HG03135 (cell line): ENCODE data around the gene INSYN2B.
"Not testable (repeated sequence)": the region's sequence is repeated elsewhere in the genome, so short reads cannot be mapped to it uniquely, and the experiment has no call there.

Experiments used
- ATAC-seq: cut with Tn5 transposase; IDR thresholded peaks from one replicate; pipeline ENCODE4 v1.9.1; 2021; ENCODE audit warnings: mild to moderate bottlenecking, moderate library complexity; ENCODE audit not compliant: unreplicated experiment

INSYN2B gene

GRCh38 chr5:169973056-169973455, 7.2 kb downstream of the INSYN2B start:
- ATAC-seq = no peak

GRCh38 chr5:169971780-169972179, 8.5 kb downstream of the INSYN2B start:
- ATAC-seq = no peak

GRCh38 chr5:169970911-169971765, 9.2 kb downstream of the INSYN2B start:
- ATAC-seq = no peak

GRCh38 chr5:169970339-169970738, 10.0 kb downstream of the INSYN2B start:
- no peak for ATAC-seq

- ATAC-seq = no peak
Measured at GRCh38 chr5:169964246-169964645, 16.0 kb downstream of the INSYN2B start.

GRCh38 chr5:169960659-169961058, 19.6 kb downstream of the INSYN2B start:
- no peak for ATAC-seq

- no peak for ATAC-seq
Measured at GRCh38 chr5:169958278-169958677, 22.0 kb downstream of the INSYN2B start.

- no peak for ATAC-seq
Measured at GRCh38 chr5:169956756-169957155, 23.5 kb downstream of the INSYN2B start.

GRCh38 chr5:169956126-169956525, 24.2 kb downstream of the INSYN2B start:
- ATAC-seq = no peak

GRCh38 chr5:169954786-169955185, 25.5 kb downstream of the INSYN2B start:
- no peak for ATAC-seq

GRCh38 chr5:169953196-169953595, 27.1 kb downstream of the INSYN2B start:
- not testable (repeated sequence) for ATAC-seq

- no peak for ATAC-seq
Measured at GRCh38 chr5:169950333-169950732, 30.0 kb downstream of the INSYN2B start.

- ATAC-seq = no peak
Measured at GRCh38 chr5:169946743-169947295, 33.5 kb downstream of the INSYN2B start.

GRCh38 chr5:169945831-169946261, 34.4 kb downstream of the INSYN2B start:
- ATAC-seq = no peak

GRCh38 chr5:169944922-169945680, 35.2 kb downstream of the INSYN2B start:
- no peak for ATAC-seq

GRCh38 chr5:169944115-169944514, 36.2 kb downstream of the INSYN2B start:
- ATAC-seq = no peak

GRCh38 chr5:169943026-169943425, 37.3 kb downstream of the INSYN2B start:
- no peak for ATAC-seq

GRCh38 chr5:169942181-169942580, 38.1 kb downstream of the INSYN2B start:
- ATAC-seq = no peak

GRCh38 chr5:169941542-169941941, 38.8 kb downstream of the INSYN2B start:
- no peak for ATAC-seq

- no peak for ATAC-seq
Measured at GRCh38 chr5:169939731-169940130, 40.6 kb downstream of the INSYN2B start.

- no peak for ATAC-seq
Measured at GRCh38 chr5:169938439-169938838, 41.9 kb downstream of the INSYN2B start.

GRCh38 chr5:169935762-169936161, 44.5 kb downstream of the INSYN2B start:
- no peak for ATAC-seq
